Prostate gland (tissue), 2 donors: Measurements from ENCODE around the gene RADIL. TPM values are rescaled to one million over a fixed set of nuclear protein-coding genes. Genes with fewer than 3 reads are reported as not detected.

ENCODE experiments used
- DNase-seq: peaks from one replicate; pipeline ENCODE4 v3.0.0-alpha.2; 2019; ENCODE audit warnings: low spot score
- H3K27ac ChIP-seq, 2 donors: fragments of 200-600 bp; sonication (generic); 2 replicates each; pipeline ENCODE4 v1.5.1; 2017 to 2019
- H3K27me3 ChIP-seq: fragments of 200-600 bp; sonication (generic); replicated peaks from 2 replicates; pipeline ENCODE4 v1.5.1; 2019; ENCODE audit not compliant: insufficient read depth
- H3K36me3 ChIP-seq, 2 donors: fragments of 200-600 bp; sonication (generic); 1 replicate in 1 of 2; 2 replicates in 1 of 2; pipeline versions ENCODE4 v1.5.1 to v1.8.1; 2017 to 2019
- H3K4me1 ChIP-seq: fragments of 200-600 bp; sonication (generic); replicated peaks from 2 replicates; pipeline ENCODE4 v1.5.1; 2019
- H3K4me3 ChIP-seq, 2 donors: fragments of 200-600 bp; sonication (generic); 2 replicates each; pipeline ENCODE4 v1.5.1; 2017 to 2019
- H3K9me3 ChIP-seq: fragments of 200-600 bp; sonication (generic); 2 replicates; pipeline ENCODE4 v1.5.1; 2017
- CTCF ChIP-seq, 4 experiments: fragments of 200-600 bp in 2 of 4; fragments of 450-650 bp in 2 of 4; sonication (generic) in 2 of 4; IDR thresholded peaks; 1 replicate in 3 of 4; 2 replicates in 1 of 4; pipeline ENCODE4 v1.5.1; 2016 to 2019; ENCODE audit warnings: antibody characterized with exemption in 4 of 4, mild to moderate bottlenecking in 2 of 4, moderate library complexity in 2 of 4
- POLR2A ChIP-seq: fragments of 450-650 bp; IDR thresholded peaks from one replicate; pipeline ENCODE4 v1.6.1; 2016; ENCODE audit warnings: antibody characterized with exemption, mild to moderate bottlenecking
- POLR2AphosphoS5 ChIP-seq: sonication (generic); formaldehyde crosslinking; IDR thresholded peaks from one replicate; pipeline ENCODE4 v1.6.1; 2017; ENCODE audit warnings: antibody characterized with exemption
- WGBS: methylation state at CpG from one replicate; pipeline ENCODE4 v1.1.5; 2018; 5-methylcytosine and 5-hydroxymethylcytosine counted together
- intact Hi-C: fragments of 100-400 bp; cut with DNase I; formaldehyde crosslinking; loops from one replicate; pipeline ENCODE4 v1.14.2; 2022
- total RNA-seq, 2 donors: library from RNA; depleted of rRNA; stranded (reverse); fragments of >200 nt; gene quantifications; one replicate each; pipeline ENCODE4 v1.1.0, GENCODE V29; 2016

The RADIL gene
- total RNA-seq, 2 donors from 2014 or later: 1.8 to 12.0 TPM

DNA sequence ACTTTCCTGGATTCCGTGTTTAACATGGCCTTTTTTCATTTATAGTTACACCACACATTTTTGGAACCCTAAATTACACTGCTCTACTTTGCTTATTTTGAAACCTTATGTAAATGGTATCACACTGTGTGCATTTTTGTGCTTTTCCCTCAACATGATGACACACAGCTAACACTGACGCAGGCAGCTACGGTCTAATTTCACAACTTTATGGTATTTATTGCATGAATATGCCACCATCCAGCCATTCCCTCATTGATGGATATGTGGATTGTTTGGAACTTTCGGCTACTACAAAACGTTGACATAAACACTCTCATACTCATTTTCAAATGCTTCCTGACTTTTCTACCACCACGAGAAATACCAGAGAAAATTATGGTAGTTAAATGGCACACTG lies 28.6 kb downstream of the RADIL start:
- H3K4me3 ChIP-seq: no peak overlapping the region
- 91% methylated on average over 6 of the region's 6 CpGs for WGBS
- no peak for TF ChIP-seq POLR2A
- TF ChIP-seq POLR2AphosphoS5: no peak

DNA sequence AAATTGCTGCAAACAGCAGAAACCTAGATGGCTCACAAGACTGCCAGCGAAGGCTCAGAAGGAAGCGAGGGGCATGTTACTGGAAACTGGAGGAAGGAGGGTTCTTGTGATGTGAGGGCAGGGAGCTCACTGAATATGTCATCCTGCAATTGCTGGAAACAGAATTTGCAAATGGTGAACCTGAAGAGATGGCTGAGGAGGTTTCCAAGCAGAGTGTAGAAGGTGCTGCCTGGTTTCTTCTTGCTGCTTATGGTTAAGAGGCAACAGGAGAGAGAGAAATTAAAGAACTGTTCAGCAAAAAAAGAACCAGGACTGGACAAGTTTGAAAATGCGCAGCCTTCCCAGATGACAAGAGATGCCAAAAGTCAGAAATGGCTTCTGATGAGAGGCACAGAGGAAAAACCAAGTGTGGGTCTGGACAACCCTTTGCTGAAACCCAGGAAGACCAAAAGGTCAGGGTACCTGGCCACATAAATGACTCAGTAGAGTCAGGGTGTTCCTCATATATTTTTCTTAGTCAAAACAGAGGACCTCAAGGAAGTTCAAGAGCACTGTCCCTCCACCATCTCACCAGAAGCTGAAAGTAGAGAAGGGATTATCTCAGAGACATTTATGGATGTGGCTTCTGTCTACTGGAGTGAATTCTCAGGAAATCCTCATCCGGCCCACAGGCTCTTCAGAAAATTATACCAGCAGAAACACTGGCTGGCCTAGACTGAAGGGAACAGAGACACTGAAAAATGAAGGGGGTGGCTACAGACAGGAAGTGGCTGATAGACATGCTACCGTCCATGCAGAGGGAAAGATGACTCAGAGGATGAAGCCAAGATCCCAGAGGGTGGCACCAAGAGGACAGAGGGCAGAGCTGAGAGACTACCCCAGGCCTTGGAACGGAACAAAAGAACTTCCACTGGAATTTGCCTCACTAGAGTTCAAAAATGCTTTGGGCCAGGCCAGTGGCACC lies 31.8 kb downstream of the RADIL start:
- H3K9me3 ChIP-seq: no peaks in the 10 kb centered on the region
- H3K36me3 ChIP-seq: no peaks in the 10 kb centered on the region
- H3K27me3 ChIP-seq: no peaks in the 10 kb centered on the region
- intact Hi-C loops: no loop called here
- no peak overlapping the region for H3K4me3 ChIP-seq
- DNase-seq: no peak
- no peak overlapping the region for H3K27ac ChIP-seq
- WGBS: 87% methylated on average over 6 of the region's 6 CpGs
- TF ChIP-seq POLR2AphosphoS5 (no peak), POLR2A (no peak), CTCF (IDR thresholded peaks at IDR 0.05) (no peak)
- no peaks in the 10 kb centered on the region for H3K4me1 ChIP-seq

More for the DNA sequence above, 28.6 kb downstream of the RADIL start:
- Histone ChIP-seq H3K4me1 (no peaks in the 10 kb centered on the region), H3K27ac (no peak overlapping the region), H3K36me3 (no peaks in the 10 kb centered on the region), H3K9me3 (no peaks in the 10 kb centered on the region), H3K27me3 (no peaks in the 10 kb centered on the region)
- intact Hi-C loops: no loop called here
- DNase-seq: no peak

GRCh38 chr7:4850262-4850795 lies 33.2 kb downstream of the RADIL start:
- Histone ChIP-seq H3K36me3 (no peaks in the 10 kb centered on the region), H3K9me3 (no peaks in the 10 kb centered on the region), H3K27me3 (no peaks in the 10 kb centered on the region), H3K4me1 (no peaks in the 10 kb centered on the region), H3K4me3 (no peak overlapping the region), H3K27ac (no peak overlapping the region)
- intact Hi-C loops: no loop called here
- DNase-seq: no peak
- 92% methylated on average over 8 of the region's 8 CpGs for WGBS
- no peak for TF ChIP-seq CTCF (IDR thresholded peaks at IDR 0.05)
- TF ChIP-seq POLR2A: no peak
- no peak for TF ChIP-seq POLR2AphosphoS5

- H3K36me3 ChIP-seq: no peaks in the 10 kb centered on the region
Measured at GRCh38 chr7:4849390-4849789, 34.1 kb downstream of the RADIL start.

More at GRCh38 chr7:4849390-4849789, 34.1 kb downstream of the RADIL start:
- intact Hi-C loops: no loop called here
- WGBS: 13% methylated on average over 4 of the region's 4 CpGs
- Histone ChIP-seq H3K27ac (no peak overlapping the region), H3K9me3 (no peaks in the 10 kb centered on the region), H3K27me3 (no peaks in the 10 kb centered on the region), H3K4me1 (no peaks in the 10 kb centered on the region), H3K4me3 (no peak overlapping the region)
- no peak for TF ChIP-seq POLR2A
- TF ChIP-seq POLR2AphosphoS5: no peak
- TF ChIP-seq CTCF (IDR thresholded peaks at IDR 0.05): peak in 3 of 4 experiments; percentile 16 to 43 (median 41)
- DNase-seq: peak; percentile 28
